ENCODE data around the gene SLFNL1. TPM values are rescaled to one million over a fixed set of nuclear protein-coding genes. Genes with fewer than 3 reads are reported as not detected.

The SLFNL1 gene
- total RNA-seq, 1 experiment from 2014 or later, result not detected

DNA sequence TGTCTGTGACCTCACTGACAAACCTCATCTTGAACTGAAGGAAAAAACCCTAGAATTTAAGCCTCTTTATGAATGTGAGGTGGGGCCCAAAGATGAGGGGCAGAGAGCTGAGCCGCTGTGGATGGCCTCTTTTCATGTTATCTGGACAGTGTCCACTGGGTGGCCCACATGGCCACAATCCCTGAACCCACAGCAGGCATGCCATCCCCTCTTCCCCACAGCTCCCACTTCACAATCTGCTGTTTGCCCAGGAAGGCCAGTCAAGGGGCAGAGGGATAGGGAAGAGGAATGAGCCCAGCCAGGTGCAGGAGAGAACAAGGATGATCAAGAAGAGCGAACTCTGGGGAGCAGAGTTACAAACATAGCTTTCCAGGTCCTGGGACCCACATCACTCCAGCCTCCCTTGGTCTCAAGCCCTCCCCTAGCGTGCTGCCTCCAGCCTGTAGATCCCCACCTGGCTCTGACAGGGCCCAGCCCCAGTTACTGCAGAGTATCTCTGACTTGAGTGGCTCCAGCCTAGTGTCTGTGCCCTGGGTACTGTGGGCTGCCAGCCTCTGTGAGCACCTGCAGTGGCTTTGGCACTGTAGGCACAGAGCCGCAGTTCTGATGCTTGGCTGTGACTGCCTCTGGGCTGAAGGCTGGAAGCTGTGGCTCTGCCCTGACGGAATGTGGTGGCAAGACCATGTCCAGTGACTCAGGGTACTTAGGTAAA lies 1.9 kb upstream of the SLFNL1 start:
- H3K36me3 Mint-ChIP-seq, result peaks cover 13% of the 10 kb centered on the region
- POLR2A ChIA-PET, result interaction anchor here (0.6 kb wide), 1 partner anchor 12 kb away, joined by 5 read pairs; no protein-coding TSS in a partner anchor
- H3K27ac Mint-ChIP-seq, result no peak overlapping the region
- TF ChIP-seq PRRX2 (CRISPR knock-in tag; IDR thresholded peaks at IDR 0.05) (0 out of 2 replicates have a peak, but pooled peaks have one; percentile 29), EMX1 (CRISPR knock-in tag; IDR thresholded peaks at IDR 0.05) (peak; percentile 50; the same call in 1 of the 2 replicates), ZNF396 (CRISPR knock-in tag; IDR thresholded peaks at IDR 0.05; ENCODE audit: borderline replicate concordance) (no peak)
- TF ChIP-seq, protein P1, sequence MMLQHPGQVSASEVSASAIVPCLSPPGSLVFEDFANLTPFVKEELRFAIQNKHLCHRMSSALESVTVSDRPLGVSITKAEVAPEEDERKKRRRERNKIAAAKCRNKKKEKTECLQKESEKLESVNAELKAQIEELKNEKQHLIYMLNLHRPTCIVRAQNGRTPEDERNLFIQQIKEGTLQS (CRISPR knock-in tag; conservative IDR thresholded peaks at IDR 0.05), result no peak
- TF ChIP-seq, protein P2, sequence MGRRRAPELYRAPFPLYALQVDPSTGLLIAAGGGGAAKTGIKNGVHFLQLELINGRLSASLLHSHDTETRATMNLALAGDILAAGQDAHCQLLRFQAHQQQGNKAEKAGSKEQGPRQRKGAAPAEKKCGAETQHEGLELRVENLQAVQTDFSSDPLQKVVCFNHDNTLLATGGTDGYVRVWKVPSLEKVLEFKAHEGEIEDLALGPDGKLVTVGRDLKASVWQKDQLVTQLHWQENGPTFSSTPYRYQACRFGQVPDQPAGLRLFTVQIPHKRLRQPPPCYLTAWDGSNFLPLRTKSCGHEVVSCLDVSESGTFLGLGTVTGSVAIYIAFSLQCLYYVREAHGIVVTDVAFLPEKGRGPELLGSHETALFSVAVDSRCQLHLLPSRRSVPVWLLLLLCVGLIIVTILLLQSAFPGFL (CRISPR knock-in tag; IDR thresholded peaks at IDR 0.05; ENCODE audit: borderline replicate concordance), result no peak
- TF ChIP-seq, protein P3, sequence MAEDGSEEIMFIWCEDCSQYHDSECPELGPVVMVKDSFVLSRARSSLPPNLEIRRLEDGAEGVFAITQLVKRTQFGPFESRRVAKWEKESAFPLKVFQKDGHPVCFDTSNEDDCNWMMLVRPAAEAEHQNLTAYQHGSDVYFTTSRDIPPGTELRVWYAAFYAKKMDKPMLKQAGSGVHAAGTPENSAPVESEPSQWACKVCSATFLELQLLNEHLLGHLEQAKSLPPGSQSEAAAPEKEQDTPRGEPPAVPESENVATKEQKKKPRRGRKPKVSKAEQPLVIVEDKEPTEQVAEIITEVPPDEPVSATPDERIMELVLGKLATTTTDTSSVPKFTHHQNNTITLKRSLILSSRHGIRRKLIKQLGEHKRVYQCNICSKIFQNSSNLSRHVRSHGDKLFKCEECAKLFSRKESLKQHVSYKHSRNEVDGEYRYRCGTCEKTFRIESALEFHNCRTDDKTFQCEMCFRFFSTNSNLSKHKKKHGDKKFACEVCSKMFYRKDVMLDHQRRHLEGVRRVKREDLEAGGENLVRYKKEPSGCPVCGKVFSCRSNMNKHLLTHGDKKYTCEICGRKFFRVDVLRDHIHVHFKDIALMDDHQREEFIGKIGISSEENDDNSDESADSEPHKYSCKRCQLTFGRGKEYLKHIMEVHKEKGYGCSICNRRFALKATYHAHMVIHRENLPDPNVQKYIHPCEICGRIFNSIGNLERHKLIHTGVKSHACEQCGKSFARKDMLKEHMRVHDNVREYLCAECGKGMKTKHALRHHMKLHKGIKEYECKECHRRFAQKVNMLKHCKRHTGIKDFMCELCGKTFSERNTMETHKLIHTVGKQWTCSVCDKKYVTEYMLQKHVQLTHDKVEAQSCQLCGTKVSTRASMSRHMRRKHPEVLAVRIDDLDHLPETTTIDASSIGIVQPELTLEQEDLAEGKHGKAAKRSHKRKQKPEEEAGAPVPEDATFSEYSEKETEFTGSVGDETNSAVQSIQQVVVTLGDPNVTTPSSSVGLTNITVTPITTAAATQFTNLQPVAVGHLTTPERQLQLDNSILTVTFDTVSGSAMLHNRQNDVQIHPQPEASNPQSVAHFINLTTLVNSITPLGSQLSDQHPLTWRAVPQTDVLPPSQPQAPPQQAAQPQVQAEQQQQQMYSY (CRISPR knock-in tag; IDR thresholded peaks at IDR 0.05), result no peak
- TF ChIP-seq, protein P4, sequence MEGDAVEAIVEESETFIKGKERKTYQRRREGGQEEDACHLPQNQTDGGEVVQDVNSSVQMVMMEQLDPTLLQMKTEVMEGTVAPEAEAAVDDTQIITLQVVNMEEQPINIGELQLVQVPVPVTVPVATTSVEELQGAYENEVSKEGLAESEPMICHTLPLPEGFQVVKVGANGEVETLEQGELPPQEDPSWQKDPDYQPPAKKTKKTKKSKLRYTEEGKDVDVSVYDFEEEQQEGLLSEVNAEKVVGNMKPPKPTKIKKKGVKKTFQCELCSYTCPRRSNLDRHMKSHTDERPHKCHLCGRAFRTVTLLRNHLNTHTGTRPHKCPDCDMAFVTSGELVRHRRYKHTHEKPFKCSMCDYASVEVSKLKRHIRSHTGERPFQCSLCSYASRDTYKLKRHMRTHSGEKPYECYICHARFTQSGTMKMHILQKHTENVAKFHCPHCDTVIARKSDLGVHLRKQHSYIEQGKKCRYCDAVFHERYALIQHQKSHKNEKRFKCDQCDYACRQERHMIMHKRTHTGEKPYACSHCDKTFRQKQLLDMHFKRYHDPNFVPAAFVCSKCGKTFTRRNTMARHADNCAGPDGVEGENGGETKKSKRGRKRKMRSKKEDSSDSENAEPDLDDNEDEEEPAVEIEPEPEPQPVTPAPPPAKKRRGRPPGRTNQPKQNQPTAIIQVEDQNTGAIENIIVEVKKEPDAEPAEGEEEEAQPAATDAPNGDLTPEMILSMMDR (IDR thresholded peaks at IDR 0.05), result no peak
- TF ChIP-seq, protein P5, sequence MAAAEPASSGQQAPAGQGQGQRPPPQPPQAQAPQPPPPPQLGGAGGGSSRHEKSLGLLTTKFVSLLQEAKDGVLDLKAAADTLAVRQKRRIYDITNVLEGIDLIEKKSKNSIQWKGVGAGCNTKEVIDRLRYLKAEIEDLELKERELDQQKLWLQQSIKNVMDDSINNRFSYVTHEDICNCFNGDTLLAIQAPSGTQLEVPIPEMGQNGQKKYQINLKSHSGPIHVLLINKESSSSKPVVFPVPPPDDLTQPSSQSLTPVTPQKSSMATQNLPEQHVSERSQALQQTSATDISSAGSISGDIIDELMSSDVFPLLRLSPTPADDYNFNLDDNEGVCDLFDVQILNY (CRISPR knock-in tag; IDR thresholded peaks at IDR 0.05), result no peak
- TF ChIP-seq, protein P6, sequence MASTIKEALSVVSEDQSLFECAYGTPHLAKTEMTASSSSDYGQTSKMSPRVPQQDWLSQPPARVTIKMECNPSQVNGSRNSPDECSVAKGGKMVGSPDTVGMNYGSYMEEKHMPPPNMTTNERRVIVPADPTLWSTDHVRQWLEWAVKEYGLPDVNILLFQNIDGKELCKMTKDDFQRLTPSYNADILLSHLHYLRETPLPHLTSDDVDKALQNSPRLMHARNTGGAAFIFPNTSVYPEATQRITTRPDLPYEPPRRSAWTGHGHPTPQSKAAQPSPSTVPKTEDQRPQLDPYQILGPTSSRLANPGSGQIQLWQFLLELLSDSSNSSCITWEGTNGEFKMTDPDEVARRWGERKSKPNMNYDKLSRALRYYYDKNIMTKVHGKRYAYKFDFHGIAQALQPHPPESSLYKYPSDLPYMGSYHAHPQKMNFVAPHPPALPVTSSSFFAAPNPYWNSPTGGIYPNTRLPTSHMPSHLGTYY (CRISPR knock-in tag; IDR thresholded peaks at IDR 0.05), result 0 out of 2 replicates have a peak, but pooled peaks have one; percentile 44
- peaks cover 39% of the 10 kb centered on the region for H3K27me3 Mint-ChIP-seq (ENCODE audit: low read depth)
- CTCF ChIA-PET, result interaction anchor here (0.6 to 2.3 kb wide), 3 partner anchors 16 to 283 kb away, joined by 3 to 8 read pairs (median 3); partner anchors contain the start of gene CTPS1
- no peak overlapping the region for H3K4me3 Mint-ChIP-seq
- peaks cover 12% of the 10 kb centered on the region for H3K4me1 Mint-ChIP-seq
- 0 out of 2 replicates have a peak, but pooled peaks have one; percentile 2 for ATAC-seq
- DNase-seq (ENCODE audit: low spot score), result no peak
- no peaks in the 10 kb centered on the region for H3K9me3 Mint-ChIP-seq

DNA sequence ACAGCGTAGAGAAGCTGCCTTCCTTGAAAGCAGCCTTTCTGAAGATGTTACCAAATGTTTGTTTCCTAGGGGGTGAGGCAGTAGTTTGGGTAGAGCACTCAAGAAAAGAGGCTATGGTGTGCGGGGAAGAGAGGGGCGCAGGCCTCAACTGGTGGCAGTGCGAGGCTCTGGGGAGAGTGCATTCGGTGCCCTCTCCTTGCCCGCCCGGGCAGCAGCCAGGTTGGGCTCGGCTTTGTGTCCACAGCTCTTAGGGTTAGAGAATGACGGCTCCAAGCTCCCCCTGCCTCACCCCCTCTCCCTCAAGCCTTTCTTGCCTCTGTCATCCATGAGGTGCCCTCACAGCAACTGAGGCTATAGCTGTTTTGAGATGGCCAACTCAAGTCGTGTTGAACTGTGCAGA lies 899 bp upstream of the SLFNL1 start:
- no peak for DNase-seq (ENCODE audit: low spot score)
- POLR2A ChIA-PET, result interaction anchor here (0.6 to 0.7 kb wide), 2 partner anchors 11 to 982 kb away, joined by 4 to 5 read pairs; partner anchors contain the start of gene CAP1
- CTCF ChIA-PET, result interaction anchor here (0.6 to 2.3 kb wide), 5 partner anchors 19 to 218 kb away, joined by 3 to 8 read pairs (median 4); partner anchors contain the start of gene CTPS1
- H3K27me3 Mint-ChIP-seq (ENCODE audit: low read depth), result peaks cover 35% of the 10 kb centered on the region
- no peak overlapping the region for H3K4me3 Mint-ChIP-seq
- H3K36me3 Mint-ChIP-seq, result peaks cover 10% of the 10 kb centered on the region
- no peak overlapping the region for H3K27ac Mint-ChIP-seq
- no peak for TF ChIP-seq GTF2I (CRISPR knock-in tag; conservative IDR thresholded peaks at IDR 0.05)
- TF ChIP-seq, protein P7, sequence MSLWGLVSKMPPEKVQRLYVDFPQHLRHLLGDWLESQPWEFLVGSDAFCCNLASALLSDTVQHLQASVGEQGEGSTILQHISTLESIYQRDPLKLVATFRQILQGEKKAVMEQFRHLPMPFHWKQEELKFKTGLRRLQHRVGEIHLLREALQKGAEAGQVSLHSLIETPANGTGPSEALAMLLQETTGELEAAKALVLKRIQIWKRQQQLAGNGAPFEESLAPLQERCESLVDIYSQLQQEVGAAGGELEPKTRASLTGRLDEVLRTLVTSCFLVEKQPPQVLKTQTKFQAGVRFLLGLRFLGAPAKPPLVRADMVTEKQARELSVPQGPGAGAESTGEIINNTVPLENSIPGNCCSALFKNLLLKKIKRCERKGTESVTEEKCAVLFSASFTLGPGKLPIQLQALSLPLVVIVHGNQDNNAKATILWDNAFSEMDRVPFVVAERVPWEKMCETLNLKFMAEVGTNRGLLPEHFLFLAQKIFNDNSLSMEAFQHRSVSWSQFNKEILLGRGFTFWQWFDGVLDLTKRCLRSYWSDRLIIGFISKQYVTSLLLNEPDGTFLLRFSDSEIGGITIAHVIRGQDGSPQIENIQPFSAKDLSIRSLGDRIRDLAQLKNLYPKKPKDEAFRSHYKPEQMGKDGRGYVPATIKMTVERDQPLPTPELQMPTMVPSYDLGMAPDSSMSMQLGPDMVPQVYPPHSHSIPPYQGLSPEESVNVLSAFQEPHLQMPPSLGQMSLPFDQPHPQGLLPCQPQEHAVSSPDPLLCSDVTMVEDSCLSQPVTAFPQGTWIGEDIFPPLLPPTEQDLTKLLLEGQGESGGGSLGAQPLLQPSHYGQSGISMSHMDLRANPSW (CRISPR knock-in tag; conservative IDR thresholded peaks at IDR 0.05; ENCODE audit: low read depth), result no peak
- ATAC-seq, result no peak
- H3K4me1 Mint-ChIP-seq, result peaks cover 12% of the 10 kb centered on the region
- H3K9me3 Mint-ChIP-seq, result no peaks in the 10 kb centered on the region

Measured in WTC11 (cell line).